CD14-positive monocyte (primary cell): ENCODE results near the gene LRP1. TPM values are rescaled to one million over a fixed set of nuclear protein-coding genes. Genes with fewer than 3 reads are reported as not detected.

ENCODE experiments used
- DNase-seq, 3 donors: peaks; one replicate each; pipeline ENCODE4 v3.0.0-alpha.2; 2011 to 2022
- H2AFZ ChIP-seq: 2 replicates; pipeline ENCODE4 v1.6.0; 2012; ENCODE audit warnings: mild to moderate bottlenecking, low read depth, low read length, inconsistent platforms; ENCODE audit not compliant: insufficient read depth, poor library complexity, severe bottlenecking
- H3K27ac ChIP-seq, 2 donors: 1 replicate in 1 of 2; 2 replicates in 1 of 2; pipeline ENCODE4 v1.5.1; 2012 to 2013; ENCODE audit warnings: low read length in 2 of 2, control low read depth in 1 of 2, inconsistent platforms in 1 of 2, low read depth in 1 of 2, mild to moderate bottlenecking in 1 of 2
- H3K27me3 ChIP-seq, 2 donors: one replicate each; pipeline versions ENCODE4 v1.6.0 to v1.6.1; 2011 to 2013; ENCODE audit warnings: low read length in 2 of 2; ENCODE audit not compliant: control insufficient read depth in 2 of 2, insufficient read depth in 2 of 2
- H3K36me3 ChIP-seq, 2 donors: replicated peaks in 1 of 2; 1 replicate in 1 of 2; 2 replicates in 1 of 2; pipeline versions ENCODE4 v1.5.1 to v1.6.1; 2012 to 2013; ENCODE audit warnings: low read length in 2 of 2, control low read depth in 1 of 2, inconsistent platforms in 1 of 2, mild to moderate bottlenecking in 1 of 2; ENCODE audit not compliant: insufficient read depth in 2 of 2, control insufficient read depth in 1 of 2
- H3K4me1 ChIP-seq, 2 donors: 1 replicate in 1 of 2; 2 replicates in 1 of 2; pipeline versions ENCODE4 v1.5.1 to v1.6.1; 2012 to 2013; ENCODE audit warnings: low read length in 2 of 2, control low read depth in 1 of 2, inconsistent platforms in 1 of 2, mild to moderate bottlenecking in 1 of 2, moderate library complexity in 1 of 2; ENCODE audit not compliant: insufficient read depth in 2 of 2, control insufficient read depth in 1 of 2
- H3K4me2 ChIP-seq: replicated peaks from 2 replicates; pipeline ENCODE3; 2012; ENCODE audit warnings: low read length, moderate library complexity, mild to moderate bottlenecking; ENCODE audit not compliant: poor library complexity, severe bottlenecking; ENCODE audit errors: extremely low read depth
- H3K4me3 ChIP-seq, 3 experiments: fragments of 200-600 bp in 1 of 3; sonication (generic) in 1 of 3; replicated peaks in 1 of 3; 1 replicate in 2 of 3; 2 replicates in 1 of 3; pipeline ENCODE4 v1.5.1; 2011 to 2013; ENCODE audit warnings: low read length in 3 of 3, mild to moderate bottlenecking in 3 of 3, control low read depth in 2 of 3, low read depth in 2 of 3, inconsistent platforms in 1 of 3, moderate library complexity in 1 of 3
- H3K79me2 ChIP-seq: 2 replicates; pipeline ENCODE4 v1.6.0; 2012; ENCODE audit warnings: mild to moderate bottlenecking, control low read depth, inconsistent platforms, low read length, moderate library complexity; ENCODE audit not compliant: insufficient read depth
- H3K9ac ChIP-seq: 2 replicates; pipeline ENCODE4 v1.6.0; 2017; ENCODE audit warnings: low read length, mild to moderate bottlenecking; ENCODE audit not compliant: insufficient read depth, poor library complexity, severe bottlenecking
- H3K9me3 ChIP-seq, 2 donors: replicated peaks in 1 of 2; 1 replicate in 1 of 2; 2 replicates in 1 of 2; pipeline versions ENCODE4 v1.5.1 to v1.6.1; 2012 to 2013; ENCODE audit warnings: low read length in 2 of 2, control low read depth in 1 of 2; ENCODE audit not compliant: control insufficient read depth in 1 of 2, insufficient read depth in 1 of 2
- H4K20me1 ChIP-seq: 2 replicates; pipeline ENCODE4 v1.6.0; 2012; ENCODE audit warnings: mild to moderate bottlenecking, low read length, control low read depth, moderate library complexity; ENCODE audit not compliant: insufficient read depth
- H3K27ac Mint-ChIP-seq, 7 donors: one replicate each; pipeline ENCODE4 v1.8.0; 2020; ENCODE audit warnings: mild to moderate bottlenecking in 7 of 7, mixed read lengths in 7 of 7, moderate library complexity in 6 of 7, inconsistent platforms in 2 of 7
- H3K27me3 Mint-ChIP-seq, 3 donors: one replicate each; pipeline ENCODE4 v1.8.0; 2021 to 2022; ENCODE audit warnings: low read depth in 3 of 3, mild to moderate bottlenecking in 3 of 3, mixed read lengths in 3 of 3, moderate library complexity in 3 of 3, inconsistent platforms in 1 of 3
- H3K36me3 Mint-ChIP-seq, 2 donors: one replicate each; pipeline ENCODE4 v1.8.0; 2020; ENCODE audit warnings: mixed read lengths in 2 of 2, inconsistent platforms in 1 of 2, mild to moderate bottlenecking in 1 of 2
- H3K4me1 Mint-ChIP-seq: one replicate; pipeline ENCODE4 v1.8.0; 2020; ENCODE audit warnings: mild to moderate bottlenecking, mixed read lengths
- H3K4me3 Mint-ChIP-seq, 2 donors: one replicate each; pipeline ENCODE4 v1.8.0; 2020; ENCODE audit warnings: mild to moderate bottlenecking in 2 of 2, mixed read lengths in 2 of 2, moderate library complexity in 1 of 2
- H3K9me3 Mint-ChIP-seq, 7 donors: one replicate each; pipeline ENCODE4 v1.8.0; 2020 to 2022; ENCODE audit warnings: mixed read lengths in 7 of 7, mild to moderate bottlenecking in 6 of 7, moderate library complexity in 6 of 7, inconsistent platforms in 2 of 7
- CTCF ChIP-seq: fragments of 200-600 bp; IDR thresholded peaks from one replicate; pipeline ENCODE4 v1.8.0; 2022; ENCODE audit warnings: antibody characterized with exemption, mild to moderate bottlenecking
- WGBS: methylation state at CpG from one replicate; pipeline ENCODE4 v1.1.5; 2013; ENCODE audit warnings: missing lambda C conversion rate; ENCODE audit not compliant: insufficient coverage; 5-methylcytosine and 5-hydroxymethylcytosine counted together
- intact Hi-C, 2 donors: fragments of 100-400 bp; cut with micrococcal nuclease; formaldehyde crosslinking; loops; one replicate each; pipeline versions ENCODE4 v1.15.0 to v1.15.1; 2023
- polyA plus RNA-seq, 3 donors: library from polyadenylated mRNA; depleted of rRNA in 1 of 3; unstranded in 2 of 3; stranded (reverse) in 1 of 3; fragments of 300-500 nt in 2 of 3; fragments of >200 nt in 1 of 3; fragmentation: Illumina TruSeq in 2 of 3; gene quantifications; 1 replicate in 2 of 3; 2 replicates in 1 of 3; pipeline ENCODE4 v1.2.3, GENCODE V29; 2012 to 2021

Gene LRP1
- polyA plus RNA-seq, 3 donors, result 5.5 to 246 (median 10.5) TPM

DNA sequence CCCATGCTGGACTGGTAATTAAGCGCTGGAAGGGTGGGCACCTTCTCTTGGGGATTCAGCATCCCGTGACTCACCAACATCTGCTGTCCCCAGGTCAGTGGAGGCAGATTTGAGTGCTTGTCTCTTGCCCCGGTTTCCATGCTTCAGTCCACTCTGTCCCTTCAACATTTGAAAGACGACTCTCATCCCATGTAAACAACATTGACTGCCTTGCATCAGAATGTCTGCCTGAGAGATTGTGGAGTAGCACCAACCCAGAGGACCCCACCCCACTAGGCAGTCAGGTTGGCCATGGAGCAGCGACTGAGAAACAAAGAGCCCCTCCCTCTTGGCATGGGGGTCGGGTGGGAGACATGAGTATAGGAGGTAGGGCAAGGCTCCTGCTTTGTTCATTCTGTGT, 127.6 kb downstream of the LRP1 start:
- Histone ChIP-seq H3K27me3 (no peaks in the 10 kb centered on the region), H3K36me3 (peaks cover 68% of the 10 kb centered on the region in 2 donors), H3K27ac (no peak overlapping the region), H3K4me2 (no peak overlapping the region), H3K9ac (no peak overlapping the region), H3K79me2 (no peaks in the 10 kb centered on the region), H3K4me3 (no peak overlapping the region), H2AFZ (no peak overlapping the region), H3K4me1 (no peaks in the 10 kb centered on the region), H4K20me1 (no peaks in the 10 kb centered on the region), H3K9me3 (no peaks in the 10 kb centered on the region)
- DNase-seq, result no peak
- Mint-ChIP-seq H3K4me1 (no peaks in the 10 kb centered on the region), H3K27me3 (peaks cover 0 to 2% (median 0%) of the 10 kb centered on the region in 3 donors), H3K36me3 (peaks cover 74 to 79% of the 10 kb centered on the region in 2 donors), H3K9me3 (no peaks in the 10 kb centered on the region), H3K4me3 (no peak overlapping the region), H3K27ac (no peak overlapping the region)
- intact Hi-C loops, result no loop called here
- no peak for TF ChIP-seq CTCF
- WGBS, result 100% methylated on average over 2 of the region's 6 CpGs

GRCh38 chr12:57258977-57259970, 131.0 kb downstream of the LRP1 start:
- Mint-ChIP-seq H3K9me3 (peaks cover 0 to 2% (median 0%) of the 10 kb centered on the region in 7 donors), H3K36me3 (peaks cover 82 to 92% of the 10 kb centered on the region in 2 donors)

More at GRCh38 chr12:57258977-57259970, 131.0 kb downstream of the LRP1 start:
- no peak for TF ChIP-seq CTCF
- no peak overlapping the region for H3K9ac ChIP-seq
- no peak overlapping the region for H3K4me3 Mint-ChIP-seq
- intact Hi-C loops, result no loop called here
- H3K27me3 Mint-ChIP-seq, result peaks cover 0 to 2% (median 0%) of the 10 kb centered on the region in 3 donors
- no peaks in the 10 kb centered on the region for H3K79me2 ChIP-seq
- H3K27me3 ChIP-seq, result no peaks in the 10 kb centered on the region
- peaks cover 83 to 89% of the 10 kb centered on the region in 2 donors for H3K36me3 ChIP-seq
- H3K27ac Mint-ChIP-seq, result no peak overlapping the region
- no peak for DNase-seq
- H3K4me1 Mint-ChIP-seq, result peaks cover 2% of the 10 kb centered on the region
- H3K27ac ChIP-seq, result no peak overlapping the region
- H2AFZ ChIP-seq, result no peak overlapping the region
- H3K4me1 ChIP-seq, result no peaks in the 10 kb centered on the region
- no peaks in the 10 kb centered on the region for H4K20me1 ChIP-seq
- WGBS, result 93% methylated on average over 2 of the region's 6 CpGs
- no peak overlapping the region for H3K4me2 ChIP-seq
- no peak overlapping the region for H3K4me3 ChIP-seq
- H3K9me3 ChIP-seq, result no peaks in the 10 kb centered on the region
